Activated CD4-positive, alpha-beta T cell treated with anti-CD3 and anti-CD28 coated beads, Interleukin-2, amount 50 U/mL, for 48 hours (primary cell): Measurements from ENCODE around the gene DXO.
A peak's percentile ranks its signal among the peaks of the same experiment; 100 is the strongest.

Experiments
- DNase-seq, 2 experiments: peaks; one replicate each; pipeline ENCODE4 v3.0.0-alpha.2; 2020

The DXO gene

DNA sequence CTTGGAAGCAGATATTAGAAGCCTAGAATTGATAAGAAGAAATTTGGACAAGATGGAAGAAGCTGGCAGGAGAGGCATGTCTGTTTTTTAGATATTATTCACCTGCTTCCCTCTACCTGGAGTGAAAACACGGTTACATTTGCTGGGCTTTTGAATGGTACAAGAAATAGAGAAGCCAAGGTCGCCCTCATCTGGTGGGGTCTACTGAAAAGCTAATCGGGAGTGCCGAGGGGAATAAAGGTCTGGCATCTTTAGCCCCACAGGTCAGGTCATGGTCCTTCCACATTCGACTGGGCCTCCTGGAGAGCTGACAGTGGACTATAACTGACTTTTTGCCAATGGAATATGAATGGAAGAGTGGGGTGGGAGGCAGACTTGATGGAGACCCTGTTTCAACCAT is 49.0 kb downstream of the DXO start:
- peak in 1 of 2 experiments; percentile 34 for DNase-seq

DNA sequence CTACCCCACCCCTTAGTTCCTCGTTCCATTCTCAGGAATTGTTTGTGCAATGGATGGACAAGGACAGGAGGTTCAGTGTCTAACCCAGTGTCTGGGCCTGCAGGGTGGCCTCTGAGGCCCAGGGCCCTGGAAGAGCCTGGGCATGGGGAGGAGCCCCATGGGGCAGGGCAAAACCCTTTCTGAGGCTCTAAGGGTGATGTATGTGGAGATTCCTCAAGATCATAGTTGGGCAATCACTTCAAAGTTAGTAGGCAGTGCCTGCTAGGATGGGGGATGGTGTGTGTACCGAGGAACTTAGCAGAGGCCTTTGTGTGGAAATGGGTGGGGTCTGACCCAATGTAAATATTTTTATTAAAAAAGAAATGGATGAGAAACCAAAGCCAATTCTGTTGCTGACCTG is 51.1 kb downstream of the DXO start:
- no peak for DNase-seq
